ENCODE data around the gene UBE2G2.

DNA sequence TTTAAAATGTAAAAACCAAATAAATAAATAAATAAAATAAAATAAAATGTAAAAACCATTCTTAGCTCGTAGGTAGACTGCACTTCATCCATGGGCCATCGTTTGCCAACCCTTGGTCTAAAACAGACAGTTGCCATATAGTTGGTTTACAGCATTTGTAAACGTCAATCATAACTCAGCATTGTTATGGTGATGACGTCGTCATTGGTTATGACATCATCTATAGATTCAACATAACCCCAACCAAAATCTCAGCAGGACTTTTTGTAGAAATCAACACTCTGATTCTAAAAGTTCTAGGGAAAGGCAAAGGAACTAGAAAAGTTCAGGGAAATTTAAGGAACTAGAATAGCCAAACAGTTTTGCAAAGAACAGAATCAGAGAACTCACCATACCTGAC lies 32.0 kb upstream of the UBE2G2 start:
- TF ChIP-seq, protein P1, sequence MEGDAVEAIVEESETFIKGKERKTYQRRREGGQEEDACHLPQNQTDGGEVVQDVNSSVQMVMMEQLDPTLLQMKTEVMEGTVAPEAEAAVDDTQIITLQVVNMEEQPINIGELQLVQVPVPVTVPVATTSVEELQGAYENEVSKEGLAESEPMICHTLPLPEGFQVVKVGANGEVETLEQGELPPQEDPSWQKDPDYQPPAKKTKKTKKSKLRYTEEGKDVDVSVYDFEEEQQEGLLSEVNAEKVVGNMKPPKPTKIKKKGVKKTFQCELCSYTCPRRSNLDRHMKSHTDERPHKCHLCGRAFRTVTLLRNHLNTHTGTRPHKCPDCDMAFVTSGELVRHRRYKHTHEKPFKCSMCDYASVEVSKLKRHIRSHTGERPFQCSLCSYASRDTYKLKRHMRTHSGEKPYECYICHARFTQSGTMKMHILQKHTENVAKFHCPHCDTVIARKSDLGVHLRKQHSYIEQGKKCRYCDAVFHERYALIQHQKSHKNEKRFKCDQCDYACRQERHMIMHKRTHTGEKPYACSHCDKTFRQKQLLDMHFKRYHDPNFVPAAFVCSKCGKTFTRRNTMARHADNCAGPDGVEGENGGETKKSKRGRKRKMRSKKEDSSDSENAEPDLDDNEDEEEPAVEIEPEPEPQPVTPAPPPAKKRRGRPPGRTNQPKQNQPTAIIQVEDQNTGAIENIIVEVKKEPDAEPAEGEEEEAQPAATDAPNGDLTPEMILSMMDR (IDR thresholded peaks at IDR 0.05 in 8 of 11, conservative IDR thresholded peaks at IDR 0.05 in 3 of 11) = no peak
- no peak for TF ChIP-seq POLR2A (IDR thresholded peaks at IDR 0.05)
- no peak for TF ChIP-seq POLR2AphosphoS5 (IDR thresholded peaks at IDR 0.05)

Measured in spleen (tissue), 7 donors.